ENCODE measurements around the gene UBE2J2. TPM values are rescaled to one million over a fixed set of nuclear protein-coding genes. Genes with fewer than 3 reads are reported as not detected.

UBE2J2 gene
- total and polyA plus RNA-seq, 2 of the 8 experiments (the other 6 are each of a cell fraction or from before 2014, with no cell fraction given), result 33.6 to 67.9 TPM

GRCh38 chr1:1302951-1303509, 29.4 kb upstream of the UBE2J2 start:
- Histone ChIP-seq H4K5ac (ENCODE audit: insufficient read length, low read depth, low read length) (no peak overlapping the region), H3K23ac (ENCODE audit: insufficient read length) (no peak overlapping the region), H3K56ac (replicated peaks; ENCODE audit: insufficient read length, low read depth, low read length) (no peak overlapping the region), H3K79me1 (ENCODE audit: low read depth, low read length) (peaks cover 4% of the 10 kb centered on the region; the same call in 1 of the 2 replicates), H3K4me1 (replicated peaks in 1 of 4; ENCODE audit: control insufficient read depth in 3 of 4, insufficient read depth in 4 of 4, low read length in 3 of 4) (peaks cover 0 to 33% (median 23%) of the 10 kb centered on the region in 4 experiments; a peak in 6 of 7 replicates), H3K23me2 (ENCODE audit: low read depth, low read length) (peaks cover 9% of the 10 kb centered on the region; the same call in 1 of the 2 replicates), H2BK20ac (ENCODE audit: low read length) (0 out of 2 replicates have a peak overlapping the region, but pooled peaks have one; percentile 13), H2BK5ac (ENCODE audit: low read depth, low read length) (no peak overlapping the region; the same call in 1 of the 2 replicates), H2BK12ac (ENCODE audit: low read depth, low read length) (peak overlapping the region; percentile 75; the same call in 1 of the 2 replicates), H3K27ac (ENCODE audit: low read depth, low read length) (no peak overlapping the region), H3K4me2 (ENCODE audit: insufficient read depth in 1 of 2, low read depth in 2 of 2, low read length in 2 of 2) (no peak overlapping the region), H3K36me3 (ENCODE audit: control insufficient read depth in 2 of 4, insufficient read depth in 4 of 4, low read length in 3 of 4) (no peaks in the 10 kb centered on the region), H3K79me2 (ENCODE audit: control insufficient read depth in 1 of 2, insufficient read depth in 2 of 2, low read length in 2 of 2) (peaks cover 0 to 6% of the 10 kb centered on the region in 2 experiments; a peak in 1 of 4 replicates), H2BK120ac (replicated peaks; ENCODE audit: low read depth, low read length) (no peak overlapping the region), H2BK15ac (ENCODE audit: low read length) (0 out of 2 replicates have a peak overlapping the region, but pooled peaks have one; percentile 25), H3K4ac (replicated peaks; ENCODE audit: insufficient read length, low read depth, low read length) (no peak overlapping the region), H3K27me3 (replicated peaks in 1 of 4; ENCODE audit: control insufficient read depth in 3 of 4, extremely low read depth in 1 of 4, insufficient read depth in 3 of 4, low read length in 3 of 4) (peaks cover 0 to 4% (median 1%) of the 10 kb centered on the region in 4 experiments; a peak in 1 of 7 replicates), H3K4me3 (ENCODE audit: extremely low read depth in 1 of 4, insufficient read depth in 2 of 4, low read depth in 3 of 4, low read length in 4 of 4) (no peak overlapping the region), H4K8ac (ENCODE audit: extremely low read depth, insufficient read depth, low read length) (peak overlapping the region; percentile 51; the same call in 1 of the 2 replicates), H3K18ac (ENCODE audit: extremely low read depth, low read length) (no peak overlapping the region), H2AFZ (ENCODE audit: low read length) (no peak overlapping the region), H3K14ac (ENCODE audit: insufficient read length) (no peak overlapping the region), H4K91ac (replicated peaks; ENCODE audit: insufficient read length, low read length) (no peak overlapping the region), H4K20me1 (replicated peaks in 1 of 2; ENCODE audit: control insufficient read depth in 1 of 2, insufficient read depth in 2 of 2, low read length in 2 of 2) (peaks cover 5 to 23% of the 10 kb centered on the region in 2 experiments), H3K9ac (replicated peaks in 1 of 4; ENCODE audit: extremely low read depth in 1 of 4, low read depth in 3 of 4, low read length in 3 of 4) (no peak overlapping the region), H2AK5ac (ENCODE audit: low read depth, low read length) (0 out of 2 replicates have a peak overlapping the region, but pooled peaks have one; percentile 16), H3K9me3 (ENCODE audit: insufficient read depth in 2 of 2, low read depth in 1 of 2, low read length in 1 of 2) (no peaks in the 10 kb centered on the region)
- DNase-seq (ENCODE audit: low read depth in 1 of 2, low spot score in 2 of 2) (no peak), FAIRE-seq (no peak)
- CTCF ChIA-PET (ENCODE audit: partially characterized antibody), result interaction anchor here (0.6 to 1.5 kb wide), 5 partner anchors 18 to 326 kb away, joined by 3 to 5 read pairs (median 3); no protein-coding TSS in a partner anchor
- WGBS, 2 experiments (ENCODE audit: extremely low coverage in 1 of 2, insufficient coverage in 1 of 2, insufficient read length in 1 of 2, insufficient replicate concordance in 2 of 2, low coverage in 1 of 2, low lambda C conversion rate in 2 of 2, missing lambda C conversion rate in 1 of 2), result 87% methylated on average over 28 of the region's 31 CpGs; no CpG with 5 or more reads in 1 of the 2 experiments
- POLR2A ChIA-PET (ENCODE audit: partially characterized antibody), result interaction anchor here (0.6 to 2.9 kb wide), 3 partner anchors 9 to 148 kb away, joined by 3 to 11 read pairs (median 3); no protein-coding TSS in a partner anchor
- no peak for TF ChIP-seq KDM4A (IDR thresholded peaks at IDR 0.05; ENCODE audit: low read depth, low read length, severe bottlenecking)
- TF ChIP-seq SAP30 (IDR thresholded peaks at IDR 0.05; ENCODE audit: insufficient read depth, insufficient replicate concordance, low read length), result no peak
- TF ChIP-seq SUZ12 (IDR thresholded peaks at IDR 0.05; ENCODE audit: low read length), result no peak
- TF ChIP-seq CREB1 (IDR thresholded peaks at IDR 0.05), result no peak
- TF ChIP-seq JUN (IDR thresholded peaks at IDR 0.05; ENCODE audit: low read depth, low read length), result no peak
- TF ChIP-seq MAX (IDR thresholded peaks at IDR 0.05), result no peak

All from H1 (cell line).